DND-41 (cell line): Measurements from ENCODE around the gene CLN5.

Experiments
- ATAC-seq: fragments of 200-7000 bp; cut with Tn5 transposase; 3 replicates; pipeline ENCODE4 v1.9.1; 2021; ENCODE audit warnings: low read depth; ENCODE audit not compliant: insufficient read depth
- DNase-seq: peaks from one replicate; pipeline ENCODE4 v3.0.0-alpha.2; 2020
- H2AFZ ChIP-seq: 2 replicates; pipeline ENCODE4 v1.6.0; 2012; ENCODE audit warnings: low read depth, low read length
- H3K27ac ChIP-seq: 2 replicates; pipeline ENCODE4 v1.5.1; 2012; ENCODE audit warnings: low read length, inconsistent platforms
- H3K27me3 ChIP-seq: fragments of 200-600 bp; sonication (generic); 2 replicates; pipeline ENCODE4 v1.6.0; 2012; ENCODE audit warnings: low read length, mild to moderate bottlenecking, inconsistent platforms; ENCODE audit not compliant: insufficient read depth, poor library complexity
- H3K36me3 ChIP-seq: 2 replicates; pipeline ENCODE4 v1.5.1; 2012; ENCODE audit warnings: low read length, inconsistent platforms; ENCODE audit not compliant: insufficient read depth
- H3K4me1 ChIP-seq: 2 replicates; pipeline ENCODE4 v1.5.1; 2012; ENCODE audit warnings: mild to moderate bottlenecking, low read length; ENCODE audit not compliant: insufficient read depth
- H3K4me2 ChIP-seq: 2 replicates; pipeline ENCODE4 v1.6.0; 2012; ENCODE audit warnings: mild to moderate bottlenecking, moderate library complexity, low read length, inconsistent platforms; ENCODE audit not compliant: insufficient read depth
- H3K4me3 ChIP-seq, 2 experiments: fragments of 200-600 bp in 1 of 2; shearing (Covaris generic) in 1 of 2; 2 replicates each; pipeline ENCODE4 v1.5.1; 2012 to 2016; ENCODE audit warnings: inconsistent platforms in 2 of 2, low read length in 2 of 2, mild to moderate bottlenecking in 2 of 2, low read depth in 1 of 2, moderate library complexity in 1 of 2
- H3K79me2 ChIP-seq: 2 replicates; pipeline ENCODE4 v1.6.0; 2012; ENCODE audit warnings: low read length, inconsistent platforms; ENCODE audit not compliant: insufficient read depth
- H3K9ac ChIP-seq: 2 replicates; pipeline ENCODE4 v1.6.0; 2012; ENCODE audit warnings: low read depth, mild to moderate bottlenecking, inconsistent platforms, low read length, moderate library complexity
- H3K9me3 ChIP-seq: 2 replicates; pipeline ENCODE4 v1.5.1; 2012; ENCODE audit warnings: low read length, moderate library complexity, mild to moderate bottlenecking, inconsistent platforms; ENCODE audit not compliant: insufficient read depth, severe bottlenecking
- H4K20me1 ChIP-seq: 2 replicates; pipeline ENCODE4 v1.6.0; 2012; ENCODE audit warnings: low read length; ENCODE audit not compliant: insufficient read depth
- CTCF ChIP-seq: IDR thresholded peaks from 2 replicates; pipeline ENCODE4 v1.5.1; 2012; ENCODE audit warnings: borderline replicate concordance, low read length, moderate library complexity, mild to moderate bottlenecking; ENCODE audit not compliant: poor library complexity, severe bottlenecking; ENCODE audit errors: extremely low read depth
- EZH2 ChIP-seq: IDR thresholded peaks from 3 replicates; pipeline ENCODE4 v1.6.1; 2012; ENCODE audit warnings: borderline replicate concordance, low read depth, mild to moderate bottlenecking, moderate library complexity, low read length, inconsistent platforms; ENCODE audit not compliant: severe bottlenecking

The CLN5 gene

GRCh38 chr13:76973920-76974617, 17.8 kb upstream of the CLN5 start:
- no peak overlapping the region for H3K4me3 ChIP-seq
- TF ChIP-seq CTCF: no peak
- no peak for TF ChIP-seq EZH2
- H3K36me3 ChIP-seq: no peaks in the 10 kb centered on the region
- H3K27me3 ChIP-seq: peaks cover 13% of the 10 kb centered on the region
- no peak overlapping the region for H3K4me2 ChIP-seq
- H3K27ac ChIP-seq: no peak overlapping the region
- DNase-seq (no peak), ATAC-seq (no peak)
- H3K9me3 ChIP-seq: no peaks in the 10 kb centered on the region
- no peaks in the 10 kb centered on the region for H4K20me1 ChIP-seq
- H3K9ac ChIP-seq: no peak overlapping the region
- no peak overlapping the region for H2AFZ ChIP-seq
- H3K4me1 ChIP-seq: no peaks in the 10 kb centered on the region
- no peaks in the 10 kb centered on the region for H3K79me2 ChIP-seq

GRCh38 chr13:76974618-76974975, 17.3 kb upstream of the CLN5 start:
- no peaks in the 10 kb centered on the region for H3K9me3 ChIP-seq
- H3K27ac ChIP-seq: no peak overlapping the region
- H3K9ac ChIP-seq: no peak overlapping the region
- no peak overlapping the region for H3K4me3 ChIP-seq
- TF ChIP-seq CTCF: no peak
- no peak for TF ChIP-seq EZH2
- peaks cover 13% of the 10 kb centered on the region for H3K27me3 ChIP-seq
- no peak for ATAC-seq
- no peaks in the 10 kb centered on the region for H3K79me2 ChIP-seq
- H3K4me1 ChIP-seq: no peaks in the 10 kb centered on the region
- H3K4me2 ChIP-seq: no peak overlapping the region
- DNase-seq: no peak
- no peaks in the 10 kb centered on the region for H4K20me1 ChIP-seq
- no peaks in the 10 kb centered on the region for H3K36me3 ChIP-seq
- H2AFZ ChIP-seq: no peak overlapping the region

DNA sequence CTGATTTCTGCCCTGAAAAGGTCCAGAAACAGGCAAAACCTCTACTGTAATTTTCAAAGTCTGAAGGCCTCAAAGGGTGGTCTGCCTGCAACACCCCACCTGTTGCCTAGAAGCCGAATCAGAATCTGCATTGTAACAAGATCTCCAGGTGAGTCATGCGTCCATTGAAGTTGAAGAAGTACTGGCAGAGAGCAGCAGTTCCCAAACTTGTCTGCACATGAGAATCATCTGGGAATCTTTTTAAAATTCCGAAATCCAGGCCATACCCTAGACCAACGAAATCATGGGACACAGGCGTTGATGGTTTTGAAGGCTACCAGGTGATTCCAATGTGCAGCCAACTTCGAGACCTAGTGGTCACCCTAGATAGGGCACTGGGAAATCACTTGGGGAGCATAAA, 16.0 kb upstream of the CLN5 start:
- no peak for ATAC-seq
- no peaks in the 10 kb centered on the region for H4K20me1 ChIP-seq

More for the DNA sequence above, 16.0 kb upstream of the CLN5 start:
- Histone ChIP-seq H3K27ac (no peak overlapping the region), H3K9ac (no peak overlapping the region), H3K4me1 (peaks cover 4% of the 10 kb centered on the region; the same call in 1 of the 2 replicates), H3K9me3 (no peaks in the 10 kb centered on the region), H3K79me2 (no peaks in the 10 kb centered on the region), H3K36me3 (no peaks in the 10 kb centered on the region), H2AFZ (no peak overlapping the region), H3K27me3 (peaks cover 16% of the 10 kb centered on the region), H3K4me2 (no peak overlapping the region), H3K4me3 (no peak overlapping the region)
- TF ChIP-seq CTCF (no peak), EZH2 (no peak)
- DNase-seq: no peak
